GM12872 (cell line): ENCODE results near the gene DNAJC21.
A peak's percentile ranks its signal among the peaks of the same experiment; 100 is the strongest.

Experiments
- TF ChIP-seq, protein P1 (sequence below): IDR thresholded peaks from 3 replicates; pipeline ENCODE4 v1.5.1; 2011; ENCODE audit warnings: low read depth, mild to moderate bottlenecking, low read length, moderate library complexity; ENCODE audit not compliant: insufficient read depth

DNAJC21 gene

DNA sequence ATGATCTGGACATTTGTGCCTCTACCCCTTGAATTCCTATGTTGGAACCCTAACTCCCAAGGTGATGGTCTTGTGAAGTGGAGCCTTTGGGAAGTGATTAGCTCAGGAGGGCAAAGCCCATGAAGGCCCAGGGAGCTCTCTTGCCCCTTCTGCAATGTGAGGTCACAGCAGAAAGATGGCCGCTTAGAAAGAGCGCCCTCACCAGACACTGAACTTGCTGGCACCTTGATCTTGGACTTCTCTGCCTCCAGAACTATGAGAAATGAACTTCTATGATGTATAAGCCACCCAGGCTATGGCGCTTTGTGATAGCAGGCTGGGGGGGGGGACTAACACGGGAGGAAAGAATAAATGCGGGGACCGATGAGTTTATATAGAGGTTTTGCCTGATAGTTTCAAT lies 73.1 kb downstream of the DNAJC21 start:
- TF ChIP-seq, protein P1, sequence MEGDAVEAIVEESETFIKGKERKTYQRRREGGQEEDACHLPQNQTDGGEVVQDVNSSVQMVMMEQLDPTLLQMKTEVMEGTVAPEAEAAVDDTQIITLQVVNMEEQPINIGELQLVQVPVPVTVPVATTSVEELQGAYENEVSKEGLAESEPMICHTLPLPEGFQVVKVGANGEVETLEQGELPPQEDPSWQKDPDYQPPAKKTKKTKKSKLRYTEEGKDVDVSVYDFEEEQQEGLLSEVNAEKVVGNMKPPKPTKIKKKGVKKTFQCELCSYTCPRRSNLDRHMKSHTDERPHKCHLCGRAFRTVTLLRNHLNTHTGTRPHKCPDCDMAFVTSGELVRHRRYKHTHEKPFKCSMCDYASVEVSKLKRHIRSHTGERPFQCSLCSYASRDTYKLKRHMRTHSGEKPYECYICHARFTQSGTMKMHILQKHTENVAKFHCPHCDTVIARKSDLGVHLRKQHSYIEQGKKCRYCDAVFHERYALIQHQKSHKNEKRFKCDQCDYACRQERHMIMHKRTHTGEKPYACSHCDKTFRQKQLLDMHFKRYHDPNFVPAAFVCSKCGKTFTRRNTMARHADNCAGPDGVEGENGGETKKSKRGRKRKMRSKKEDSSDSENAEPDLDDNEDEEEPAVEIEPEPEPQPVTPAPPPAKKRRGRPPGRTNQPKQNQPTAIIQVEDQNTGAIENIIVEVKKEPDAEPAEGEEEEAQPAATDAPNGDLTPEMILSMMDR, result no peak

DNA sequence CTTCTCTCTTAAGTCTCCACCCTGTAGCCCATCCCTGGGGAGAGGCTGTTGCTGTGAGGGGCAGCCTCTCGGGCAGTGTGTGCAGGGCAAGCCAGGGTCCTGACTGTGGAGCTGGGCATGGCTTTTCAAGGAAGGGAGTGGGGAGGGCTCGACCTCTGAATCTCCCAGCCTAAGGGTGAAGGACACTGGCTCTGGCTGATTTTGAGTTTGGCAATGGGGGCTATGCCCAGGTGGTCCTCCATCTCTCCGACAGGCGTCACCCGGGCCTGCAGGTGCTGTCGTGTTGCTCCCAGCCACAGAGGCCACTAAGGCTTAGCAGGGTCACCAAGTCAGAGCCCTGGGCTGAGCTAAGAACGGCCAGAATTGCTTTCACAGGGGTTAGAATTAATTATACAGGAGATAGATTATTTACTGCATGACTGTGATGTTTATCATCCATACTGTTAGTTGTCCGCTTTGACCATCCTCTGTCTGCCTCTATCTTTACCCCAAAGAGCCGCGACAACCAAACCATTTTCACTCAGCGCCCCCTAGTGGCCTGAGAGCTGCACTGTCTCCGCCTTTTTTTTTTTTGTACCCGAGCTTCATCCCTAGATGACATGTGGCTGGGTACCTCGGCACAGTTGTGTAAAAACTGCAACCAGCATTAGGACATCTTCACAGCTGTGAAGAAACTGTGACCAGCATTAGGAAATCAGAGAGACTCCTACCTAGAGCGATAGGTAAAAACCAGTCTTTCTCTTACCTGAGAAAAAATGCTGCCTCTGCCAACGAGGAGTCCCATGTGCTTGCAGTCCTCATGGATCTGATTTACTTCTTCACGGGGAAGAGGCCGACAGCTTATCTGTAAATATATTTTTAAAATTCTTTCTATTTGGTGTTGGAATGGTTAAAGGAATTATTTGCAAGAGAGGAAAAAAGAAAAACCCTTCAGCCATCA lies 73.9 kb downstream of the DNAJC21 start:
- TF ChIP-seq, protein P1, result peak; percentile 89

DNA sequence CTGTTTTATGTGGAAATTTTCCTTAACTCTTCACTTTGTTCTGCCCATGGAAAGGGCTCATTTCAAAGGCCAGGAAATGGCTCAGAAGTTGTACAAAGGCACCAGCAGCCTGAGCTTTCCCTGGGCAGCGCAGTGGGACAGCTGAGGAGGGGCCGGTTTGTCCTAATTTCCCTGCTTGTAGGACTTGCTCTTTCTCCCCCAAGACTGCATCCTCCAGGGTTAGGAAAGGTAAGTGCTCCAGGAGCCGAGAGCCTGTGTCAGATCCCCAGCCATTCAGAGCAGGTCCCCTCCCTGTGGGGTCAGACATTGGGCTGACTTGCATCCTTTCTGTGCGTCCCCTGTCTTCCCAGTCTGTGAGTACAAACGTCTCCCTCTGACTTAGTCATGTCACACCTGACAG lies 74.8 kb downstream of the DNAJC21 start:
- TF ChIP-seq, protein P1, result no peak

DNA sequence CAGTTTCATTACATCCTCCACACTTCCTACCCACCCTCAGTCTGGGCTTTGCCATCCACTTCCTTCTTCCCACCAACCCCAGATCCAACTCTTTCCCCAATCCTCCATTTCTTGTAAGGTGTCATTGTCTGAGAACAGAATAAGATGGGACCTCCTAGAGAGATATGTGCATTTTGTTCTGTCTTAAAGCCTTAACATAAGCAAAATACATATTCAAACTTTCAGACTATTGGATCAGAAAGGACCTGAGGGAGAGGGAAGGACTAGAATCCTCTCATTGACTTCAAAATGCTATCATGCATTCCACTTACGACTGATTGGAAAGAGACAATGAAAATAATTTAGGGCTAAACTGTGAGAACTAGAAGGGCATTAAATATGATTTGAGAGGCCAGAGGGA lies 75.4 kb downstream of the DNAJC21 start:
- TF ChIP-seq, protein P1, result no peak
